ENCODE data around the gene G3BP1. TPM values are rescaled to one million over a fixed set of nuclear protein-coding genes. Genes with fewer than 3 reads are reported as not detected.

Gene G3BP1
- total and polyA plus RNA-seq, 9 of the 15 experiments (the other 6 are each of a cell fraction or from before 2014, with no cell fraction given) = 54.7 to 264 (median 105) TPM

DNA sequence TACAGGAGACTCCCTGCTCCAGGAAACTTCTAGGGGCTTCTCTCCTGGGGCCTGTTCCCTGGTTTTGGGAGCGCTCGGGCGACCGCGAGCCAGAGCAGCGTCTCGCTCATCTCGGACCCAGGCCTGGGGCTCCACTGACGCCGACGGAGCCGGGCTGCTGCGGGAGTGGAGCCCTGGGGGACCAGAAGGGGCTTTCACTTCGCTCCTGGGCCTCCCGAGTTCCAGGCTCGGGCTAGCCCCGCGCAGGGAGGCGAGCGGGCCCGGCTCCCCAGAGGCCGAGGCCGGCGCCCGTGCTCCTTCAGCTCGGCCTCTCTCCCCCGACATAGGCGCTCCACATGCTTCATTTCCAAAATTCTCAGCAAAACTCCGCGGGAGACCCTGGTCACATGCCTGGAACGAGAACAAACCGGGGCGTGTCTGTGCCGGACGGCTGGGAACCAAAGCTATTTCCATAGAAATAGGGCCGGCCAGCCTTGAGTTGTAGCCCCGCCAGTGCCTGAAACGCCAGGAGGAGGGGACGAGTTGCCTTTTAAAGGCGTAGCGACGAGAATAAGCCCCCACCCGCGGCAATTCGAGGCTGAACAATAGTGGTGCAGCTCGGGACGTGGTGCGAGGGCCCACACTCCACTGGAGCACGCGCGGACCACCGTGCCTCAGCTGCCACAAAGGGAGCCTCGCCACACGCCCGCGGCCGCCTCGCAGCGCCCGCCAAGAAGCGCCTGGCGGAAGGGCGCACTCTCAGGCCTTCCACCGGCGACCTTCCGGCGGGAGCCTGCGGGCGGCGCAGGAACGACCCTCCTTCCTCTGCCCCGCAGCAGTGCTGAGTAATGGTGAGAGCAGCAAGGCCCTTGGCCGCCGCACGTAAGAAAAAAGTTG, 1.1 kb upstream of the G3BP1 start (continued):
- TF ChIP-seq ELF1 (tag; IDR thresholded peaks at IDR 0.05) (peak; percentile 60), ZNF699 (CRISPR knock-in tag; IDR thresholded peaks at IDR 0.05; ENCODE audit: insufficient replicate concordance) (no peak), GTF2A2 (tag; IDR thresholded peaks at IDR 0.05) (no peak), ZNF143 (CRISPR knock-in tag; IDR thresholded peaks at IDR 0.05) (no peak), C11orf30 (IDR thresholded peaks at IDR 0.05; ENCODE audit: low read depth) (peak; percentile 80), SLC30A9 (CRISPR knock-in tag; IDR thresholded peaks at IDR 0.05) (no peak), RAD21 (CRISPR knock-in tag; conservative IDR thresholded peaks at IDR 0.05 in 1 of 2, IDR thresholded peaks at IDR 0.05 in 1 of 2) (no peak), HDAC3 (IDR thresholded peaks at IDR 0.05; ENCODE audit: borderline replicate concordance, partially characterized antibody) (no peak), NR4A1 (CRISPR knock-in tag; IDR thresholded peaks at IDR 0.05) (no peak), NR4A1 (tag; IDR thresholded peaks at IDR 0.05) (peak; percentile 80), NELFE (IDR thresholded peaks at IDR 0.05; ENCODE audit: insufficient read depth, insufficient read length) (no peak), ZNF212 (CRISPR knock-in tag; IDR thresholded peaks at IDR 0.05) (peak; percentile 73; the same call in 1 of the 2 replicates), NFIC (IDR thresholded peaks at IDR 0.05) (no peak), E2F3 (CRISPR knock-in tag; IDR thresholded peaks at IDR 0.05) (peak; percentile 77; the same call in 1 of the 2 replicates), HDAC8 (tag; IDR thresholded peaks at IDR 0.05) (0 out of 2 replicates have a peak, but pooled peaks have one; percentile 35), KLF6 (CRISPR knock-in tag; IDR thresholded peaks at IDR 0.05; ENCODE audit: borderline replicate concordance) (no peak), BACH1 (tag; IDR thresholded peaks at IDR 0.05) (peak; percentile 55; the same call in 1 of the 2 replicates), ZKSCAN8 (CRISPR knock-in tag; IDR thresholded peaks at IDR 0.05) (0 out of 2 replicates have a peak, but pooled peaks have one; percentile 31), CBX1 (IDR thresholded peaks at IDR 0.05; ENCODE audit: low read depth) (peak; percentile 76; the same call in 1 of the 2 replicates), ZNF263 (CRISPR knock-in tag; IDR thresholded peaks at IDR 0.05; ENCODE audit: borderline replicate concordance) (0 out of 2 replicates have a peak, but pooled peaks have one; percentile 50), ZNF77 (CRISPR knock-in tag; IDR thresholded peaks at IDR 0.05) (no peak), OTX1 (CRISPR knock-in tag; IDR thresholded peaks at IDR 0.05) (no peak; the same call in 1 of the 2 replicates), ZNF146 (CRISPR knock-in tag; IDR thresholded peaks at IDR 0.05; ENCODE audit: unreplicated experiment) (no peak), KAT2B (IDR thresholded peaks at IDR 0.05; ENCODE audit: low read depth, low read length) (no peak)
- TF ChIP-seq, protein P1, sequence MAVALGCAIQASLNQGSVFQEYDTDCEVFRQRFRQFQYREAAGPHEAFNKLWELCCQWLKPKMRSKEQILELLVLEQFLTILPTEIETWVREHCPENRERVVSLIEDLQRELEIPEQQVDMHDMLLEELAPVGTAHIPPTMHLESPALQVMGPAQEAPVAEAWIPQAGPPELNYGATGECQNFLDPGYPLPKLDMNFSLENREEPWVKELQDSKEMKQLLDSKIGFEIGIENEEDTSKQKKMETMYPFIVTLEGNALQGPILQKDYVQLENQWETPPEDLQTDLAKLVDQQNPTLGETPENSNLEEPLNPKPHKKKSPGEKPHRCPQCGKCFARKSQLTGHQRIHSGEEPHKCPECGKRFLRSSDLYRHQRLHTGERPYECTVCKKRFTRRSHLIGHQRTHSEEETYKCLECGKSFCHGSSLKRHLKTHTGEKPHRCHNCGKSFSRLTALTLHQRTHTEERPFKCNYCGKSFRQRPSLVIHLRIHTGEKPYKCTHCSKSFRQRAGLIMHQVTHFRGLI (CRISPR knock-in tag; IDR thresholded peaks at IDR 0.05) = peak; percentile 37; the same call in 1 of the 2 replicates
- TF ChIP-seq, protein P2, sequence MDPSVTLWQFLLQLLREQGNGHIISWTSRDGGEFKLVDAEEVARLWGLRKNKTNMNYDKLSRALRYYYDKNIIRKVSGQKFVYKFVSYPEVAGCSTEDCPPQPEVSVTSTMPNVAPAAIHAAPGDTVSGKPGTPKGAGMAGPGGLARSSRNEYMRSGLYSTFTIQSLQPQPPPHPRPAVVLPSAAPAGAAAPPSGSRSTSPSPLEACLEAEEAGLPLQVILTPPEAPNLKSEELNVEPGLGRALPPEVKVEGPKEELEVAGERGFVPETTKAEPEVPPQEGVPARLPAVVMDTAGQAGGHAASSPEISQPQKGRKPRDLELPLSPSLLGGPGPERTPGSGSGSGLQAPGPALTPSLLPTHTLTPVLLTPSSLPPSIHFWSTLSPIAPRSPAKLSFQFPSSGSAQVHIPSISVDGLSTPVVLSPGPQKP (CRISPR knock-in tag; IDR thresholded peaks at IDR 0.05) = no peak

All from K562 (cell line).